SK-N-SH (cell line): ENCODE measurements around the gene SCGB1C1. TPM values are rescaled to one million over a fixed set of nuclear protein-coding genes. Genes with fewer than 3 reads are reported as not detected.

ENCODE experiments used
- CTCF ChIA-PET: fragments of 300-600, 350-600 bp; formaldehyde crosslinking; extraction: SDS; loops from one replicate; lab custom pipeline; 2021; lab: Yijun Ruan, JAX
- POLR2A ChIA-PET: fragments of 350-600 bp; sonication (Branson Sonifier 250); formaldehyde crosslinking; extraction: SDS; loops from one replicate; lab custom pipeline; 2020; ENCODE audit warnings: antibody characterized with exemption, inconsistent platforms; lab: Yijun Ruan, JAX
- DNase-seq: peaks from one replicate; pipeline ENCODE4 v3.0.0; 2012
- H2AFZ ChIP-seq: fragments of 200-600 bp; sonication (generic); 2 replicates; pipeline ENCODE4 v1.8.1; 2016; ENCODE audit warnings: antibody characterized with exemption, mild to moderate bottlenecking, low read depth
- H3F3A ChIP-seq: fragments of 200-600 bp; sonication (generic); replicated peaks from 2 replicates; pipeline ENCODE3; 2016; ENCODE audit warnings: antibody characterized with exemption, mild to moderate bottlenecking; ENCODE audit not compliant: insufficient read depth
- H3K27ac ChIP-seq, 2 experiments: fragments of 200-500 bp in 1 of 2; fragments of 200-600 bp in 1 of 2; sonication (Bioruptor generic) in 1 of 2; sonication (generic), shearing (Covaris generic) in 1 of 2; 2 replicates each; pipeline versions ENCODE4 v1.5.1 to v1.6.1; 2014 to 2016; ENCODE audit warnings: low read depth in 2 of 2, inconsistent platforms in 1 of 2, low read length in 1 of 2, mild to moderate bottlenecking in 1 of 2, mixed read lengths in 1 of 2
- H3K27me3 ChIP-seq: fragments of 200-600 bp; sonication (generic), shearing (Covaris generic); 2 replicates; pipeline ENCODE4 v1.6.1; 2016; ENCODE audit warnings: mixed run types; ENCODE audit not compliant: insufficient read depth
- H3K36me3 ChIP-seq, 2 experiments: fragments of 200-500 bp in 1 of 2; fragments of 200-600 bp in 1 of 2; sonication (Bioruptor generic) in 1 of 2; sonication (generic) in 1 of 2; replicated peaks in 1 of 2; 2 replicates each; pipeline versions ENCODE3 to v1.5.1; 2014 to 2016; ENCODE audit warnings: low read length in 1 of 2, mild to moderate bottlenecking in 1 of 2; ENCODE audit not compliant: insufficient read depth in 2 of 2, control insufficient read depth in 1 of 2
- H3K4me1 ChIP-seq, 2 experiments: fragments of 200-500 bp in 1 of 2; fragments of 200-600 bp in 1 of 2; sonication (Bioruptor generic) in 1 of 2; sonication (generic), shearing (Covaris generic) in 1 of 2; 2 replicates each; pipeline versions ENCODE4 v1.5.1 to v1.6.1; 2014 to 2016; ENCODE audit warnings: low read depth in 1 of 2, low read length in 1 of 2, mixed run types in 1 of 2; ENCODE audit not compliant: insufficient read depth in 2 of 2, control insufficient read depth in 1 of 2
- H3K4me2 ChIP-seq: fragments of 200-600 bp; sonication (generic), shearing (Covaris generic); 2 replicates; pipeline ENCODE4 v1.6.1; 2017; ENCODE audit warnings: mixed run types
- H3K4me3 ChIP-seq, 2 experiments: fragments of 200-500 bp in 1 of 2; fragments of 200-600 bp in 1 of 2; sonication (Bioruptor generic) in 1 of 2; sonication (generic), shearing (Covaris generic) in 1 of 2; 2 replicates each; pipeline versions ENCODE4 v1.5.1 to v1.8.1; 2014 to 2016; ENCODE audit warnings: low read depth in 2 of 2, inconsistent platforms in 1 of 2, low read length in 1 of 2, mild to moderate bottlenecking in 1 of 2, mixed read lengths in 1 of 2, moderate library complexity in 1 of 2
- H3K79me2 ChIP-seq: fragments of 200-600 bp; sonication (generic); 2 replicates; pipeline ENCODE4 v1.8.1; 2017; ENCODE audit warnings: mild to moderate bottlenecking; ENCODE audit not compliant: insufficient read depth
- H3K9ac ChIP-seq: fragments of 200-600 bp; sonication (generic); 2 replicates; pipeline ENCODE4 v1.6.1; 2017; ENCODE audit warnings: mixed run types
- H3K9me2 ChIP-seq: fragments of 200-600 bp; sonication (generic); 2 replicates; pipeline ENCODE4 v1.6.1; 2017; ENCODE audit warnings: mixed run types
- H3K9me3 ChIP-seq: fragments of 200-600 bp; sonication (generic); 2 replicates; pipeline ENCODE4 v1.6.1; 2017; ENCODE audit warnings: mixed run types, mild to moderate bottlenecking, moderate library complexity
- H4K20me1 ChIP-seq: fragments of 200-600 bp; sonication (generic); 2 replicates; pipeline ENCODE4 v1.6.1; 2017; ENCODE audit warnings: mild to moderate bottlenecking, mixed run types; ENCODE audit not compliant: insufficient read depth
- CTCF ChIP-seq: fragments of 200-600 bp; sonication (generic); IDR thresholded peaks from 2 replicates; pipeline ENCODE4 v1.6.1; 2017; ENCODE audit warnings: antibody characterized with exemption, mild to moderate bottlenecking, moderate library complexity
- FOSL2 ChIP-seq: IDR thresholded peaks from 2 replicates; pipeline ENCODE4 v1.4.0; 2012; ENCODE audit warnings: low read depth, mild to moderate bottlenecking, moderate library complexity, borderline replicate concordance
- WGBS: methylation state at CpG from one replicate; pipeline ENCODE4 v1.1.6; 2017; ENCODE audit warnings: low lambda C conversion rate; 5-methylcytosine and 5-hydroxymethylcytosine counted together
- polyA plus RNA-seq, 3 experiments: library from polyadenylated mRNA; depleted of rRNA; stranded (reverse); fragments of >200 nt; gene quantifications; 2 replicates each; pipeline ENCODE4 v1.2.3, GENCODE V29; 2012
- TF ChIP-seq, protein P1 (sequence below): IDR thresholded peaks from 2 replicates; pipeline ENCODE4; 2012
- TF ChIP-seq, protein P2 (sequence below): IDR thresholded peaks from 2 replicates; pipeline ENCODE4 v1.4.0; 2012; ENCODE audit warnings: low read depth

The SCGB1C1 gene
- polyA plus RNA-seq, 1 of the 3 experiments (the other 2 are of a cell fraction), result not detected

GRCh38 chr11:214083-214482 is 21.2 kb downstream of the SCGB1C1 start (continued):
- TF ChIP-seq, protein P1, sequence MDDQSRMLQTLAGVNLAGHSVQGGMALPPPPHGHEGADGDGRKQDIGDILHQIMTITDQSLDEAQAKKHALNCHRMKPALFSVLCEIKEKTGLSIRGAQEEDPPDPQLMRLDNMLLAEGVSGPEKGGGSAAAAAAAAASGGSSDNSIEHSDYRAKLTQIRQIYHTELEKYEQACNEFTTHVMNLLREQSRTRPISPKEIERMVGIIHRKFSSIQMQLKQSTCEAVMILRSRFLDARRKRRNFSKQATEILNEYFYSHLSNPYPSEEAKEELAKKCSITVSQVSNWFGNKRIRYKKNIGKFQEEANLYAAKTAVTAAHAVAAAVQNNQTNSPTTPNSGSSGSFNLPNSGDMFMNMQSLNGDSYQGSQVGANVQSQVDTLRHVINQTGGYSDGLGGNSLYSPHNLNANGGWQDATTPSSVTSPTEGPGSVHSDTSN, result no peak
- TF ChIP-seq, protein P2, sequence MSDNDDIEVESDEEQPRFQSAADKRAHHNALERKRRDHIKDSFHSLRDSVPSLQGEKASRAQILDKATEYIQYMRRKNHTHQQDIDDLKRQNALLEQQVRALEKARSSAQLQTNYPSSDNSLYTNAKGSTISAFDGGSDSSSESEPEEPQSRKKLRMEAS, result no peak
- no peak for TF ChIP-seq FOSL2

DNA sequence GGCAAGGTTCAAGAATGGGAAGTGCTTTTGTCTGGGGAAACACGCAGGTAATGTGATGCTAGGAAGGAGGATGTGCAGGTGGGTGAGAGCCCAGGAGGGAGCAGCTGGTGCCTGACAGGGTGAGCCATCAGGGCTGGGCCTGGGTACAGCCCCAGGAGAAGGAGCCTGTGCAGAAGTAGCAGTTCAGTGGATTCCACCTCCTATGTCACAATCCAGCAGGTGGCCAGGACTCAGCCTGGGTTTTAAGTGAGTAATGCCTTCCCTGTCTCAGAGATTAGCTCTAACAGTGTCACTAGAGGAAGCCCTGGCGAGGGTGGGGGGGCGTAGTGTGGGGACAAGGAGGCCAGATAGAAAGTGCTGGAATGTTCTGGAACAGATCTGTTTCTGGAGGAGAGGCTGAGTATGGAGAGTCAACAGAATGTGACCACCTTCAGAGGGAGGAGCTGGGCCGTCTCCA is 22.7 kb downstream of the SCGB1C1 start:
- CTCF ChIA-PET, result interaction anchor here (1.5 kb wide), 1 partner anchor 35 kb away, joined by 4 read pairs; no protein-coding TSS in a partner anchor

More for the DNA sequence above, 22.7 kb downstream of the SCGB1C1 start:
- Histone ChIP-seq H2AFZ (no peak overlapping the region), H3K79me2 (peaks cover 19% of the 10 kb centered on the region), H3K27ac (no peak overlapping the region), H3K9me2 (no peaks in the 10 kb centered on the region), H3K4me1 (peaks cover 0 to 4% of the 10 kb centered on the region in 2 experiments; a peak in 1 of 4 replicates), H3K27me3 (no peaks in the 10 kb centered on the region), H3K9me3 (no peaks in the 10 kb centered on the region), H3K9ac (no peak overlapping the region), H3K4me3 (no peak overlapping the region), H3K36me3 (peaks cover 31 to 54% of the 10 kb centered on the region in 2 experiments), H3K4me2 (no peak overlapping the region), H3F3A (peaks cover 18% of the 10 kb centered on the region), H4K20me1 (peaks cover 8% of the 10 kb centered on the region; the same call in 1 of the 2 replicates)
- no peak for DNase-seq
- TF ChIP-seq FOSL2, result no peak
- TF ChIP-seq, protein P2, result no peak
- no peak for TF ChIP-seq CTCF
- 84% methylated on average over 4 of the region's 4 CpGs for WGBS
- POLR2A ChIA-PET, result interaction anchor here (1.2 kb wide), 1 partner anchor 8 kb away, joined by 4 read pairs; the partner anchor contains the start of genes BET1L and RIC8A
